ENCODE data around the gene HBD.

The HBD gene

DNA sequence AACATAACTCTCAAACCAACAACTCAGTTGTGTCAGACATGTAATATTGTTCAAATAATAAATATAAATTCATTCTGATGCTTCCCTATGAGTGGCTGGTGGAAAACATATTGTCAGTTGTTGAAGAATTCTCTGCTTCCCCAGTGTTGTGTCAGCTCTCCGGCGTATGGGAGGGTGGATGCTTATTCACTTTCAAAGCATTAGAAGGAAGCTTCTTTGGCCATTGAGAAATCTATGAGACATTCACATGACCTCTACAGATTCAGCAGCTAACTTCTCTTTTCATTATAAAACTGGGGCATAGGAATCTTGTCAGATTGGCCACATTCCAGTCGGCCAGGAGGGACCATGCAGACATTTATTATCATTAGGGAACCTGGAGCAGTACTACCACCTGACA, 36.7 kb downstream of the HBD start:
- H3K4me2 ChIP-seq, result no peak overlapping the region
- H3K4me3 ChIP-seq (IDR thresholded peaks at IDR 0.05; ENCODE audit: insufficient read depth, low read depth, low read length), result no peak overlapping the region
- no peaks in the 10 kb centered on the region for H3K4me1 ChIP-seq (ENCODE audit: low read depth, poor library complexity, severe bottlenecking)
- H3K79me2 ChIP-seq (ENCODE audit: insufficient read depth, low read depth), result no peaks in the 10 kb centered on the region
- no peak overlapping the region for H3K9ac ChIP-seq
- H3K27ac ChIP-seq, result no peak overlapping the region
- TF ChIP-seq, protein P1, sequence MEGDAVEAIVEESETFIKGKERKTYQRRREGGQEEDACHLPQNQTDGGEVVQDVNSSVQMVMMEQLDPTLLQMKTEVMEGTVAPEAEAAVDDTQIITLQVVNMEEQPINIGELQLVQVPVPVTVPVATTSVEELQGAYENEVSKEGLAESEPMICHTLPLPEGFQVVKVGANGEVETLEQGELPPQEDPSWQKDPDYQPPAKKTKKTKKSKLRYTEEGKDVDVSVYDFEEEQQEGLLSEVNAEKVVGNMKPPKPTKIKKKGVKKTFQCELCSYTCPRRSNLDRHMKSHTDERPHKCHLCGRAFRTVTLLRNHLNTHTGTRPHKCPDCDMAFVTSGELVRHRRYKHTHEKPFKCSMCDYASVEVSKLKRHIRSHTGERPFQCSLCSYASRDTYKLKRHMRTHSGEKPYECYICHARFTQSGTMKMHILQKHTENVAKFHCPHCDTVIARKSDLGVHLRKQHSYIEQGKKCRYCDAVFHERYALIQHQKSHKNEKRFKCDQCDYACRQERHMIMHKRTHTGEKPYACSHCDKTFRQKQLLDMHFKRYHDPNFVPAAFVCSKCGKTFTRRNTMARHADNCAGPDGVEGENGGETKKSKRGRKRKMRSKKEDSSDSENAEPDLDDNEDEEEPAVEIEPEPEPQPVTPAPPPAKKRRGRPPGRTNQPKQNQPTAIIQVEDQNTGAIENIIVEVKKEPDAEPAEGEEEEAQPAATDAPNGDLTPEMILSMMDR (conservative IDR thresholded peaks at IDR 0.05; ENCODE audit: low read depth, low read length), result no peak
- H3K36me3 ChIP-seq (ENCODE audit: insufficient read depth), result no peaks in the 10 kb centered on the region
- H4K20me1 ChIP-seq (ENCODE audit: insufficient read depth), result no peaks in the 10 kb centered on the region
- H2AFZ ChIP-seq (ENCODE audit: low read depth), result no peak overlapping the region
- H3K27me3 ChIP-seq (ENCODE audit: insufficient read depth, low read depth), result no peaks in the 10 kb centered on the region

DNA sequence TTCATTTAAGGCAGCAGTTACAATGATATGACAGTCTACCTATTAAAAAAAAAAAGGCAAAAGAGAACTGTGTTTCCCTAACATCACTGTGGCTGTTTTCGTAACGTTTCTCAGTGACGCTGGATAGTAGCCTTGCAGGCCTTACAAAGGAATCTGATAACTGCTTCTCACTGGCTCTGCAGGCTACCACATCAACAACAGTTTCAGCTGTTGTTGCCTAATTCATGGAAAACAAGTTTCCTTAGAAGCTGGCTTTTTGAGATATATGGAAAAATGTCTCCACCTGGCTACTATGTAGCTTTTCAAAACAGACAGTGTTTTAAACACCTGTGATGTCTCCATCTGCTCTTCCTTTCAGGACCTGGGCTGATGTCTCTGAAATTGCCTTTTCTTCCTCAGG, 37.6 kb downstream of the HBD start:
- Histone ChIP-seq H3K79me2 (ENCODE audit: insufficient read depth, low read depth) (no peaks in the 10 kb centered on the region), H3K4me1 (ENCODE audit: low read depth, poor library complexity, severe bottlenecking) (no peaks in the 10 kb centered on the region), H2AFZ (ENCODE audit: low read depth) (no peak overlapping the region), H3K4me2 (no peak overlapping the region), H3K9ac (no peak overlapping the region), H3K4me3 (IDR thresholded peaks at IDR 0.05; ENCODE audit: insufficient read depth, low read depth, low read length) (no peak overlapping the region), H3K27me3 (ENCODE audit: insufficient read depth, low read depth) (no peaks in the 10 kb centered on the region), H3K27ac (no peak overlapping the region), H3K36me3 (ENCODE audit: insufficient read depth) (no peaks in the 10 kb centered on the region), H4K20me1 (ENCODE audit: insufficient read depth) (no peaks in the 10 kb centered on the region)
- TF ChIP-seq, protein P1 (conservative IDR thresholded peaks at IDR 0.05; ENCODE audit: low read depth, low read length), result no peak

DNA sequence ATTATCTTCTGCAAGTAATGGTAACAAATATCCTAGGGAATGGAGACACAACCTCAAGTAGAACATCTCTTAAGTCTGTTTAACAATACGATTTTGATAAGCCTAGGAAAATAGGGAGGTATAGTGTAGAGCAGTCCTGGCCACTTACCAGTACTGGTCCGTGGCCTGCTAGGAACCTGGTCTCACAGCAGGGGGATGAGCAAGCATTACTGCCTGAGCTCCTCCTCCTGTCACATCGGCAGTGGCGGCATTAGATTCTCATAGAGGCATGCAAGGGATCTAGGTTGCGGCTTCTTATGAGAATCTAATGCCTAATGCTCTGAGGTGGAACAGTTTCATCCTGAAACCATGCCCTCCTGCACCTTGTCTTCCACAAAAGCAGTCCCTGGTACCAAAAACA, 38.2 kb downstream of the HBD start:
- H3K9ac ChIP-seq, result no peak overlapping the region

DNA sequence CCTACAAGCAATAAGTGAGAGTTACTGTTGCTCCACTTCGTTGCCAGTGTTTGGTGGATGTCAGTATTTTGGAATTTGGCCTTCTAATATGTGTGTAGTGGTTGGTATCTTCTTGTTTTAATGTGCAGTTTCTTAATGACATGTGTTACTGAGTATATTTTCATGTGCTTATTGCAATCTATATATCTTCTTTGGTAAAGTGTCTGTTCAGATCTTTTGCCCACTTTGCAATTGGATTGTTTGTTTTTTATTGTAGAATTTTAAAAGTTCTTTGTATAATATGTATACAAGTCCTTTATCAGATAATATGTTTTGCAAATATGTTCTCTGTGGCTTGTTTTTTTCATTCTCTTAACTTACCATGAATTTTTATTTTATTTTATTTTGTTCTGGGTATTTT, 41.5 kb downstream of the HBD start:
- Histone ChIP-seq H3K9ac (no peak overlapping the region), H3K4me3 (IDR thresholded peaks at IDR 0.05; ENCODE audit: insufficient read depth, low read depth, low read length) (no peak overlapping the region), H3K36me3 (ENCODE audit: insufficient read depth) (no peaks in the 10 kb centered on the region), H3K27ac (no peak overlapping the region), H3K4me1 (ENCODE audit: low read depth, poor library complexity, severe bottlenecking) (no peaks in the 10 kb centered on the region), H2AFZ (ENCODE audit: low read depth) (no peak overlapping the region), H3K79me2 (ENCODE audit: insufficient read depth, low read depth) (no peaks in the 10 kb centered on the region), H4K20me1 (ENCODE audit: insufficient read depth) (no peaks in the 10 kb centered on the region), H3K27me3 (ENCODE audit: insufficient read depth, low read depth) (no peaks in the 10 kb centered on the region), H3K4me2 (no peak overlapping the region)
- TF ChIP-seq, protein P1 (conservative IDR thresholded peaks at IDR 0.05; ENCODE audit: low read depth, low read length), result no peak

More for the DNA sequence above, 38.2 kb downstream of the HBD start:
- TF ChIP-seq, protein P1 (conservative IDR thresholded peaks at IDR 0.05; ENCODE audit: low read depth, low read length), result no peak
- Histone ChIP-seq H3K4me2 (no peak overlapping the region), H3K27ac (no peak overlapping the region), H3K4me1 (ENCODE audit: low read depth, poor library complexity, severe bottlenecking) (no peaks in the 10 kb centered on the region), H3K27me3 (ENCODE audit: insufficient read depth, low read depth) (no peaks in the 10 kb centered on the region), H3K4me3 (IDR thresholded peaks at IDR 0.05; ENCODE audit: insufficient read depth, low read depth, low read length) (no peak overlapping the region), H3K36me3 (ENCODE audit: insufficient read depth) (no peaks in the 10 kb centered on the region), H2AFZ (ENCODE audit: low read depth) (no peak overlapping the region), H4K20me1 (ENCODE audit: insufficient read depth) (no peaks in the 10 kb centered on the region), H3K79me2 (ENCODE audit: insufficient read depth, low read depth) (no peaks in the 10 kb centered on the region)

Measured in KMS-11 (cell line).